GM18508 (cell line): ENCODE results near the gene ISCA2.

Experiments
- ATAC-seq: cut with Tn5 transposase; IDR thresholded peaks from one replicate; pipeline ENCODE4 v1.9.1; 2021; ENCODE audit warnings: moderate number of reproducible peaks; ENCODE audit not compliant: insufficient read depth, unreplicated experiment

ISCA2 gene

GRCh38 chr14:74506411-74506851, 12.9 kb downstream of the ISCA2 start:
- ATAC-seq, result no peak

DNA sequence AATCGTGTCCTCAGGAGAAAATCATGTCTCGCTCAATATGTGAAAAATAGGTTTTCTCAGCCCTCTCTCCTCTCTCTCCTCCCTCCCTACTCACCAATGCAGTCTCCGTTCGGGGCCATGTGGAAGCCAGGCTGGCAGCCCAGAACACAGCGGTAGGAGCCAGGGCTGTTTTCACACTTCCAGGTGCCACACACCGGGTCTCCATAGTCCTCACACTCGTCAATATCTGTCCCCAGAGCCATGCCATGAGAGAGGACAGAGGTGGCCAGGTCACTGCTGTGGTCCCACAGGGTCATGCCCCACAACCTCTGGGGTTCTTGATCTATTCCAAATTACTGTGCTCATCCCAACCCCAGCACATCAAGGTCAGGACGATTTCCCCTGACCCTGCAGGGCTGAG, 13.5 kb downstream of the ISCA2 start:
- ATAC-seq, result no peak

DNA sequence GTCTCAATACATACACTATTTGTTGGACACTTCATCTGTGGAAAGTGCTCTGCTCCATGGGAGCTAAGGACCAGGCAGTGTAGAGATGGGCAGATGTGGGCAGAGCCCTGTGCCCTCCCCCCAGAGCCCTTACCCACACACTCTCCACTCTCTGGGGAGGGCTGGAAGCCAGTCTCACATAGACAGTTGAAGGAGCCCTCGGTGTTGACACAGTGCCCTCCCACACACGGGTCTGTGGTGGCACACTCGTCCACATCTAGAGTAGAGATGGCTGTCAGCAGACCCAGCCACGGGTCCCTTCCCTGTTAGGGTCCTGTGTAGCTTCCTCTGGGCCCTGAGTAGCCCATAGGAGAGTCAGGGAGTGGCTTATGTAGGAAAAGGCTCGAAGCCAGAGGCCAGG, 14.3 kb downstream of the ISCA2 start:
- ATAC-seq, result no peak

GRCh38 chr14:74508292-74508731, 14.7 kb downstream of the ISCA2 start:
- ATAC-seq, result no peak

DNA sequence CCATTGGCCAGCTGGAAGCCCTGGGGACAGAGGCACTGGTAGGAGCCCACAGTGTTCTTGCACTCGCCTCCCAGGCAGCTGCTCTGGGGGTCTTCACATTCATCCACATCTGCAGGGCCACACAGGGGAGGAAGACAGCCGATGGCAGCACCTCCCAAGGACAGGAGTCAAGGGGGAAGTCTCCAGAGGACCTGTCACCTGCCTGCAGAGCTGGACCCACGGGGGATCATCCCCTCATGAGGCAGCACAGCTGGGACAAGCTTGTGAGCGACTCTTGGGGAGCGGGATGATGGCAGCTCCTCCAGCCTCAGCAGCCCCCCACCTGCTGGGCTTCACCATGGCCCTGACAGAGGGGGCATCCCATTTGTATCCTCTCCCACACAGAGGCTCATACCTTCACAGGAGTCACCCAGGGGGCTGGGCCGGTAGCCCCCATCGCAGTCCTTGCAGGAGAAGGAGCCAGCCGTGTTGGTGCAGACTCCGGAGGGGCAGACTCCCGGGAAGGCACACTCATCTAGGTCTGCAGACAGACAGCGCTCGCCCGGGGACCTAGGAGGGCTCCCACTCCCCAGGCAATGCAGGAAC, 15.4 kb downstream of the ISCA2 start:
- no peak for ATAC-seq

DNA sequence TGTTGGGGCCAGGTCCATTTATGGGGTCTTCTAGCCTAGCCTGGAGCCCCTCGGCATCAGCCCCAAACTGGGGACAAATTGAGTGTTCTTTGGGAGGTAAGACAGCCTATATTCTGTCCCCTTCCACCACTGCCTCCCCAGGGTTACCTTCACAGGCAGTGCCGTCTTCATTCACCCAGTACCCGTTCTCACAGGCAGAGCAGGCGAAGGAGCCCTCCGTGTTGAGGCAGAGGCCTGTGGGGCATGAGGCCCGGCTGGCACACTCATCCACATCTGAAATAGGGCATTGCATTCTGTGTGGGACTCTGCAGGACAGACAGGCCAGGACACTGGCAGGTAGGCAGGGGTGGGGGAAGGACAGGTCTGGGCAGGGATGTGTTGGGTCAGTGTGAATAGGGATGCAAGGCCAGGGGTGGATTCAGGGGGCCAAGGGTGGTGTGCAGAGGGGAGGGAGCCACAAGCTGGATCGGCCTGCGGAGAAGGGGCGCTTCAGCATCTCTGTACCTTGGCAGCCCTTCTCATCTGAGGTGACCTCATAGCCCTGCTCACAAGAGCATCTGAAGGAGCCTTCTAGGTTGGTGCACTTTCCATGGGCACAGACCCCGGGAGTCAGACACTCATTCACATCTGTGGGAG, 16.1 kb downstream of the ISCA2 start:
- ATAC-seq, result no peak

DNA sequence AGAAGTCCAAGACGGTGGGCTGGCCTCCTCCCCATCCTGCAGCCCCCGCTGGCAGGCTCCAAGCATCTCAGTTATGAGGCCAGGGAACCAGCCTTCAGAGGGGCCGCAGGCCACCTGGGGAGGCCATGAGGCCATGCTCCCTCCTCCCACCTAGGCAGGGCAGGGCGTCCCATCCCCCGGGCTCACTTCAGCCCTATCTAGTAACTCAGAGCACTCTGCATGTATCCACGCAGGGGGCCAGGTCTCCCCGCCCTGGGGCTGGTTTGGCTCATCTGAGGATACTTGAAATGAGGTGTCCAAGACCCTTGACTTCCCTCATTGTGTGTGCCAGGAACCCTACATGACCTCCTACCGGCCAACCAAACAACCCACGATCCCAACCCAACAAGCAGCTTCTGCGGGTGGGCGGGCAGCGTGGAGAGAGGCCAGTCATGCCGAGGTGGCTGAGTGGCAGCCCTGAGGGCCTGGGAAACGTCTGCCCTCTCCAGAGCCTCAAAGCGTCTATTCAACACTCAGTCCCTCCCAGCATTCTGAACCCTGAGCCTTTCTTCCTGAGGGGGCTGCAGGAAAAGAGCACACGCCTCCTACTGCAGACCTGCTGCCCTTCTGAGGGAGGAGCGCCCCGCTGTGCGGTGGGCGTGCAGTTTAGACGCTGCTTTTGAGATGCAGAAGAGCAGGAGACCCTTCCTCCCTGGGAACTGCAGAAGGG, 16.8 kb downstream of the ISCA2 start:
- no peak for ATAC-seq

DNA sequence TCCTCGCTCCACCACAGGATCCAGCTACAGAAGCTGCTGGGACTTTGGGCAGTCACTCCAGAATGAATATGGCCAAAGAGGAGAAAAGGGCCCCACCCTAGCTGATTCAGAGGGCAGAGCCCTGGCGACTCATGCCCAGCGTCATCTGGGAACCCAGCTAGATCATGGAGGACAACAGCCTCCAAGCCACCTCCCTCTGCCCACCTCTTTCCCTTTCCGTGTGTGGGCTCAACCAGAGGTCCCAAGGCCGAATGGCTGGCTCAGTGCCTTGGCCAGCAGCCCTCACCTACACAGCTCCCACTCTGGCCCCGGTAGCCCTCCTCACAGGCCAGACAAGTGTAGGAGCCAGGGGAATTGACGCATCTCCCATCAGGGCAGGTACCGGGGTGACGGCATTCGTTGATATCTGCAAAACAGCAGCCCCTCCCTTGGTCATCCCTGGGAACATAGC, 17.4 kb downstream of the ISCA2 start:
- no peak for ATAC-seq

DNA sequence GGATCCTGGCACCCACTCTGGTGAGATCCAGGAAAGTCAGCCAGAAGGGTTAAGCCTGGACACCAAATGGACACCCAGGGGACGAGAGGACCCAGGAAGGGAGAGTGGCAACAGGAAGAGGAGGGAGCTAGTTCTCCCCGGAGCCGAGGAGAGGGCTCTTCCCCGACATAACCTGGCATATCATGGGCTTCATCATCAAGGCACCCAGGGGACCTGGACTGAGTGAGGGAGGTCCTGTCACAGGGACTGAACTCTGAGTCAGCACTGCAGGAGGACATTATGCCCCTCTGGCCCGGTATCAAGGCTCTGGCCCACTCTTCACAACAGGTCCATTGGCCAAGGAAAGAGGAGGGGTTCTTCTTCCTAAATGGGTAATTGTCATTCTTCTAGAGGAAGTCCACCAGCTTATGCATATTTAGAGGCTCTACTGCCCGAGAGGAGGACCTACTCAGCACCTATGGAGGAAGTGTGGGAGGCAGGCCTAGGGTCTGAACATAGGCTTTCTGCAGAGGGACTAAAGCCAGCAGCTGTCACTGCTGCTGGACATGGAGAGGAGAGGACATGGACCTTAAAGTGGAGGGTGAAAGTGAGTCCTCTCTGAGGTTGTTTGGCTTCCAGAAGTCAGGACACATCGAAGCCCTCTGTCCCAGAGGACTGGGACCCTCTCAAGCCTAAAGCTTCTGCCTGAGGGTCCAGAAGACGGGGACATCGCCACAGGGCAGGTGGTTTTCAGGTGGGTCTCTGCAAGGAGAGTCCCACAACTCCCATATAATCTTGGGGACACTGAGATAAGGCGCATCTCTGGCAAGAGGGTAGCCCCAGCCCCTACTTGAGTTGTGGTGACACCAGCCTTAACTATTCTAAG, 18.6 kb downstream of the ISCA2 start:
- ATAC-seq, result no peak

DNA sequence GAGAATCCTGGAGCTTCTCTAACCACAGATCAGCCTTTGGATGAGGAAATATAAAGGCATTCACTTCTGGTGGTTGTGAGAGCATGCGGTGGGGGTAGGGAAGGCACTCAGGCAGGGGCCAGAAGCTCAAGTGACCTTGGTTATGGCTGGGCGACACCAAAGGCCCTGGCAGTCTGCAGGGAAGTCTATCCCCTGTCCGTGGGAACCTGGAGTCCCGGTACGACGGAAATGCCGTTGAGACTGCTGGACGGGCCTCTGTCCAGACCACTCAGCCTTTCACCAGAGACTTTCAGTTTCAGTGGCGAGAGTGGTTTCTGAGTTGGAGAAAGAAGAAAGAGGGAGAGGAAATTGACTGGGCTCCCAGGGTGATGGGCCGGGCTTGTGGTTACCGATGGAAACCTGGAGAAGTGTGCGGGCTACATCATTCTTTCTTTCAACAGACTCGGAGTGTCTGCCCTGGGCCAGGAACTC, 20.9 kb downstream of the ISCA2 start:
- no peak for ATAC-seq

GRCh38 chr14:74515891-74516412, 22.4 kb downstream of the ISCA2 start:
- no peak for ATAC-seq

DNA sequence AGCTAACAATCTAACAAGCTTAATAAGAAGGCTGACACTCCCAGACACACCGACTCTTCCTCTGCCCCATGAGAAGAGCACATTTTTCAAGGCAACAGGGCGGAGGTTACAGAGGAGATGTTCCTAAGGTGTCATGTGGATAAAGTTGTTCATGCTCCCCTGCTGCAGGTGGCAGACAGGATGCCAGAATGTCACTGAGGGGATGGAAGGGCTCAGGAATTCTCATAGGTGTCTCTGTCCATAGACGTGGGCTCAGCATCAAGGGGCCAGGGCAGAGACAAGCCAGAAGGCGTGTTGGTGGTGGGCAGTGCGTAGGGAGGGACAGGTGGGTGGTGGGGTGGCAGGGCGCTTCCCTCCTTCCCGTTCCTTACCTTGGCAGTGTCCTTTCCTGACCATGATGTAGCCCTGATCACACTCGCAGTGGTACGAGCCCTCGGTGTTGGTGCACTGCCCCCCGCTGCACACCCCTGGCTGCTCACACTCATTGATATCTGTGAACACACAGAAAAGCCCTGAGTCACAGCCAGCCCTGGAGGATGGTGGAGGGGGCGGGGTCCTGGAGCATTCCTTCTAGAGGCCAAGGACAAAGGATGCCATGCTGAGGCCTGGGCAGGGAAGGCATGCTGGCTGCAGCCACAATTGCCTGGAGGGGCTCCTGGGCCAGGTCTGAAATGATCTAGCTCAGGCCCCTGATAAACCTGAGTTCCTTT, 23.0 kb downstream of the ISCA2 start:
- ATAC-seq, result no peak

GRCh38 chr14:74517731-74518130, 24.2 kb downstream of the ISCA2 start:
- no peak for ATAC-seq

DNA sequence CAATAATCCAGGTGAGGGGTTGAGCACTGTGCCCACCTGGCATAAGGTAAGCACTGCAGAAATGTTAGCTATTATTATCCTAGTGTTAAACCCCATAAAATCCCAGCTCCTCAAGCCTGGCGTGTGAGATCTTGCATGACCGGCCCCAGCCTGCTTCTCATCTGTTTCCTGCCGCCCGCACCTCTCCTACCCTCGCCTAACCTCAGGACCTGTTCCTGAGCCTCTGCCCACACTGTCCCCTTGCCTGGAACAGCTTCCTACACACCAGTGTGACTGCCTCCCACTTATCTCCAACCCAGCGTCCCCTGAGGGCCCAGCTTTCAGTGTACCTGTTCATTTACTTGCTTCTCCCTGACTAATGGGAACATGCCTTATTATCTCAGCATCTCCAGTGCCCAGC, 24.7 kb downstream of the ISCA2 start:
- ATAC-seq, result no peak

DNA sequence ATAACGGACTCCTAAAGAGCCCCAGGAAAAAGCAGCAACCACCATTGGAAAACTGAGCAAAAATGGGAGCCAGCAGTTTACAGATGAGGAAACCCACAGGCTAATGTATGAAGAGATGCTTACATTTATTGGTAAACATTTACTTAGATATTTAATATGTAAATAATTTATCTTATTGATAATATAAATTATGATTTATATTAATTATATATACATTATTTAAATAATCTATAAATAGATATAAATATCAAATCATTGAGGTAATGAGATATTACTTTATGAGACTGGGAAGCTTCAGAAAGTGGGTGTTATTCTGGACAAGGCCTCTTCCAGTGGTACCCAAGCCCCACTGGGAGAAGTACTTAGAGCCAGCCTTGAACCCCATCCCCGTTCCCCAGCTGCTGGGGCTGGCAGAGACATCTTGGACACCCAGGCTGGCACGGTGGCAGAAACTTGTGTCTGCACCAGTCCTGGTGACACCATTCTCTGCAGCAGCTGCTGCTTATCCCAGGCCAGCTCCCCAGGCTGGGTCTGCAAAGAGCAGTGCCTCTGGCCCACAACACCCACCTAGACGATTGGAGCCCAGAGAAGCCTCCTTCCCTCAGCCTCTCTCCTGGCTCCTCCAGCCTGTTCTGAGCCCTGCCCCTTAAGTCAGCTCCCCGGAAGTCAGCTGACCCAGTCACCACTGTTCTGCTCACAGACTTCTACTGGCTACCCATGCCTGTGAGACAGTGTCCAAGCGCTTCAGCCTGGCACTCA, 25.9 kb downstream of the ISCA2 start:
- no peak for ATAC-seq

DNA sequence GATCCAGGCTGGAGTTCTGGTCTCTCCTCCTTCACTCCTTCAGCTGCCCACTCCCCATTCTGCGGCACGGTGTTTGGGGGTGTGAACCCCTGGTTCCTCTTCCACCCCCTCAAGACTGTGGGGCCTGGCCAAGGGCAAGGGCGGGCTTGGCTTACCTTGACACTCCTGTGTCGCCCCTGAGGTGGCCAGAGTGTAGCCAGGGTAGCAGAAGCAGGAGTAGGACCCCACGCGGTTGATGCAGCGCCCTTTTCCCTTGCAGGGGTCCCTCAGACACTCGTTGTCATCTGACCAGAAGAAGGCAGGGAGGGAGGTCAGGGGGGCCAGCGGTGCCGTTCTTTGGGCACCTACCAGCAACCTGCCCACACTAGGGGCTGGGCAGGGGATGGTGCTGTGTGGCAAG, 28.2 kb downstream of the ISCA2 start:
- ATAC-seq, result no peak

DNA sequence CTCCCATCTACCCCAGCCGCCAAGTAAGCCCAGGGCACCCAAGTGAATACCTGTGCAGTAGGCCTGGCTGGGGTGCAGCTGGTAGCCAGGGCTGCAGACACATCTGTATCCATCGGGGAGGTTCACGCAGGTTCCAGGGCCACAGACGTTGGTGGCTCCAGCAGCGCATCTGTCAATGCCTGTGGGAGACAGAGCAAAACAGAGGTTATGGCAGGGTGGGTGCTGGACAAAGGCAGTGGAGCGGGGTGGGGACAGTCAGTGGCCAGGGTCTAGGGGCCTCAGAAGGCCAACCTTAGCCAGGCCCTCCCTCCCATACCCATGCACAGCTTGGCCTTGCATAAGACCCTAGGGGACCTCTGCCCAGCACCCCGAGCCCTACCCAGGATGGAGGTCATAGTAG, 29.2 kb downstream of the ISCA2 start:
- ATAC-seq, result no peak

- ATAC-seq, result no peak
Measured at GRCh38 chr14:74524076-74524811, 30.7 kb downstream of the ISCA2 start.

DNA sequence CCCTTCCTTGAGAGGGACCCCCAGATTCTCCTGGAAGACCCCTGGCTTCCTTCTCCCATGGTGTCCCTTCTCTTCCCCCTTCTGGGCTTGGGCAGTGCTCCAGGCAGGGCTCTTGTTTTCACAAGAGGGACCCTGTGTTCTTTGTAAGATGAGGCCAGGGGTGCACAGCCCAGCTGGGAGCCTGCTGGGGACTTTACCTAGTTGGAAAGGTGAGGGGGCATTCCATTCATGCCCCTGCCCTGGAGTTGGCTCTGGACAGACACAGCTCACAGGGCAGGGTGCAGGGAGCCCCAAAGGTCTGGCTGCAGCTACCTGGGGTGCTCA, 31.2 kb downstream of the ISCA2 start:
- no peak for ATAC-seq
